Kidney tubule cell (primary cell): ENCODE data around the gene RAB40C.

ENCODE experiments used
- DNase-seq: peaks from one replicate; pipeline ENCODE4 v3.0.0-alpha.2; 2018; ENCODE audit warnings: low spot score

RAB40C gene

DNA sequence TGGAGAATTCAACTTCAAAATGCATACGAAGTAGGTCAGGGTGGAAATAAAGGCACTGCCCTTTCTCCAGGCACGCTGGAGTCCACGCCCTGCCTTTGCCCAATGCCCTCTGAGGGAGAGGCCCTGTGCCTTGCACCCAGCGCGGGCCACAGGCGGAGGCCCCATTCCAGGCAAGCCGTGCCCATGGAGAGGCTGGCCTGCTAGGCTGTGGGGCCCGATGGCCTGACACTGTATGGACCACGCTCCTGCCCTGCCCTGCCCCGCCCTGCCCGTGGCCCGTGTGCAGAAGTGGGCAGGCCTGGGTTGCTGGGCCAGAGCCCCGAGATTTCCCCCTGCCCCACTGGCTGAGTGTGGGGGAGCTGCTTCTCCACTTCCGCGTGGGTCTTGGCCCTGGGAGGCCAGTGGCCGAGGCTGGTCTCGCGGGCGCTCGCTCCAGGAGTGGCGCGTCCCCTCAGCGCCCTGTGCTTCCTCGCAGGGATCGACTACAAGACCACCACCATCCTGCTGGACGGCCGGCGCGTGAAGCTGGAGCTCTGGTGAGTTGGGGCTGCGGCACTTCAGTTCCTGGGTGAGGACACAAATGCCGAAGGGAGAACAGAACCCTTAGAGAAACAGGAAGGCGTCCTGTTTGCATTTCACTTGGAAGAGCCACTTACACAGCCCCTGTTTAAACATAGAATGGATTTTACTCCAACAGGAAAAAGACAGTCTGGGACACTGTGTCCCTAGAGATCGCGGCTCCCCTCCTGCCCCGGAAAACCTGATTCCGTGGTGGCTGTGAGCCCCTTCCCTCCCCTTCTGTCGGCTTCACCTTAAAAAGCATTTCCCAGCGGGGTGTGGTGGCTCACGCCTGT lies 27.1 kb downstream of the RAB40C start:
- DNase-seq, result no peak

DNA sequence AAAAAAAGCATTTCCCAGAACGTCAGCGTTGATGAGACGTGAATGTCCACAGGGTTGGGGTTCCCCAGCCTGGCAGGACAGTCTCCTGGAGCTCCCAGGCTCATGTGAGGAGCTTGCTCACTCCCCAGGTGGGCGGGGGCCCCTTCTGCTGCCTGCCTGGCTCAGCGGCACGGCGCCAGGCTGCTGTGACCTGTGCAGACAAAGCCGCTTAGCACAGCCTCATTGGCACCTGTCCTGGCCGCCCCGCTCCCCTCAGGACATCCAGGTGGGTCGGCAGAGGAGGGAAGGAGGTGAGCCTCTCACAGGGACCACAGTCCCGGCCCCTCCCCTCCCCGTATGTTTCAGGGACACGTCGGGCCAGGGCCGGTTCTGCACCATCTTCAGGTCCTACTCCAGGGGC lies 28.0 kb downstream of the RAB40C start:
- DNase-seq, result no peak

DNA sequence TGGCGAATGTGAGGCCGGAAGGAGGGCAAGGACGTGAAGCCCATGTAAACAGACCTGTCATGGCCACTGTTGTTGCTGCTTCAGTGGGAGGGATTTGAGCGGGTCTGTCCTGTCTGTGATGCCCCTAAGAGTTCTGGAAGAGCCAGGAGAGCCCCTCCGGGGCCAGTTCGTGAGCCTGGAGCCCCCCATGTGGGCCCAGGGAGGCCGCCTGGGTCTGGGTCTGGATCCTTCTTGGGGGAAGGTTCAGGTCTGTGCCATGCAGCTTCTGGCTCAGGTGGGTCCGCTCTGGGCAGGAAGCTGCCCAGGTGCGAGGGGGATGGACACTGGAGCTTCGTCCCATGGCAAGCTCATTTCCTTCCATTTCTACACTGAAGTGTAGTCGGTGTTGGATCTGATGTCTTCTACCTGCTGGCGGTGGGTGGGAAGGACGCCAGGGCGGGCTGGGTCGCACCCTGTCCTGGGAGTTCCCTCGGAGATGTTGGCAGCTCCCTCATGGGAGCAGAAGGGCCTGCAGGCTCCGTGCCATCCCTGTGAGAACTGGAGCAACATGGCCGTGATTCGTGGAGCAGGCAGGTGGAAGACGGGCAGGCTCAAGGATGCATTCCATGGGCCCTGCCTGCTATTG lies 29.7 kb downstream of the RAB40C start:
- no peak for DNase-seq

DNA sequence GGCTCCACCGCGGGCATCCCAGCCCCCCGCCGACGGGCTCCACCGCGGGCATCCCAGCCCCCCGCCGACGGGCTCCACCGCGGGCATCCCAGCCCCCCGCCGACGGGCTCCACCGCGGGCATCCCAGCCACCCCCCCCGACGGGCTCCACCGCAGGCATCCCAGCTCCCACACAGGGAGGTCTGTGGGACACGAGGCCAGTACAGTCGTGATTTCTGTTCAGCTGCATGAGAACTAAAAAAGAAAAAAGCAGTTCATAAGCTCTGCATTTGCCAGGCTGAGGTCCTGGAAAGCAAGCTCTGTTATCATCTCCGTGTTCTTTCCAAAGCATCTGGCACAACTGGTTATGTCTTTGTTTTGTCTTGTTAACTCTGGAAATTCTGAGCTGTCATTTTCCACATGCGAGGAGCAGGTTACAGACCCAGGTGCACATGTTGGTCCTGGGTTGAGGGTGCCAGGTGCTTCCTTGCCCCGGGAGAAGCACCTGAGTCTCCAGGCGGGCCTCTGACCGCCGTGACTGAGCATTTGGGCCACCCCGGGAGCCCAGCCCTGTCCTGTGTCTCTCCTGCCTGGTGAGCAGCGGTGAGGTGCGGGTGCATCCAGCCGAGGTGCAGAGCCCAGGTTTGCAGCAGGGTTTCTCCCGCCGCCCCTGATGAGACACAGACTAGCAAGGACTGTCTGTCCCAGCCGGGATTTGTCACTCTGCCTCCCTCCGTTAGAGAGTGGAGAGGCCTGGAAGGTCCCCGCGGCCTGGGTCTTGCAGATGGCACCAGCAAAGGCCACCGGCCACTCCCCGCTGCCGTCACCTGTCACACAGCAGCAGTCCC lies 31.0 kb downstream of the RAB40C start:
- DNase-seq, result no peak

DNA sequence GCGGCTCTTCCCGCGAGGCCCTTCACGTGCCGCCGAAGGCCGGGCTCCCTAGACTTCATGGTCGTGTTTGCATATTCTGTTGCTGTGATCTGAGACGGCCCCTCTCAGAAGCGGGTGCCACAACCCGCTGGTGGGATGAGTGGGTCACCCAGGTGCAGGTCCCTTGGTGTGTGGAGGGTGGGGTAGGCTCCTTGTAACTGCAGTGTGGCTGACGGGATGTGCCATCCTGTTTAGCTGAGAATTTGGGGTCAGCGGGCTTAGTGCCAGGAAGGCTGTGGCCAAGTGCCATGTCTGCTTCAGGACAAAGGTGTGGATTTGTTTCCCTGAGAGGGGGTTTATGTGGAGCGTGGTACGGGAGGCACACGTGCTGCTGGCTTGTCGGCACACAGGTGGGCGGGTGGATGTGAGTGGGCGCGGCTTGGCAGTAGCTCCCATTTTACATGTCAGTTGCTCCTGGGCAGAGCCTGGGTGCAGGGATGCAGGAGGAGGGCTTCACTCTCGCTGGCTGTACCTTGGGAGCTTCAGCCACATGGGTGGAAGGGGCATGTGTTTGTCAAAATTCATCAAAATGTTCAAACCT lies 31.8 kb downstream of the RAB40C start:
- DNase-seq, result no peak

DNA sequence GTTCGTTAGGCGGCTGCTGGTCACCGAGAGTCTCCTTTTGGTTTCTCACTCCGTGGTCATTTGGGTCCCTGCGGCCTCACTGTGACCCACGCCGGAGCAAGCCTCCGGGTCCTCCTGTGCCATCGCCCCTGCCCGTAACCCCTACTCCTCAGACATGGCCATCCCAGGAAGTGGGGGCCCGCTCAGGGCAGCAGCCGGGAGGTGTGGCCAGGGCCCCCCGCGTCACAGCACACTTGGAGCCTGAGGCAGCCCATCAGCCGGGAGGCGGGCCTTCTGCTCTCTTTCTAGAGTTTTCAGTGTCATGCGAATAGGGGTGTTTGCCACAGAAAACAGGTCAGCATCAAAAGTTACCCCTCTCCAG lies 33.0 kb downstream of the RAB40C start:
- no peak for DNase-seq

DNA sequence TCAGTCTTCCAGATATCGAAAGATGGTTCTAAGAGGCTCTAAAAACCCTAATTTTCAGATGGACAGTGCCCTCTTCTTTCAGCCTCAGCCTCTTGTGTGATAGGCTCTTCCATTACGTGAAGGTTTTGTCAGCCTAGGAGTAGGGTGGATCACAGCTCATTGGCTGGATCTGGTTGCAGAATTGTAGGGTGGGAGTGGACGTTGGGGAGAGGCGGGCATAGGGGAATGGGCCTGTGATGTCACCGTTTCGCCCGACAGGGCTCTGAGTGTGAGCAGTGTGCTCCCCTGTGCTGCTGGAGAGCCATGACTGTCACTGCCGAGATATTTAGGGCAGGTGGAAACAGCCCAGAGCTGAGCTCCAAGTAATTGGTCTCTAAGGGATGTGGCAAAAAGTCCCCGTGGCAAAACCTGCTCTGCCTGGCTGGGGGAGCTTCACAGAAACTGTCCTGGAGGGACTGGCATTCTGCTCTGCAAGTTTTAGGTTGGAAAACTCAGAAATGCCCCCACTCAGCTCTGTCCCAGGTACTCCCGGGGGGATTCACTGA lies 34.7 kb downstream of the RAB40C start:
- no peak for DNase-seq

DNA sequence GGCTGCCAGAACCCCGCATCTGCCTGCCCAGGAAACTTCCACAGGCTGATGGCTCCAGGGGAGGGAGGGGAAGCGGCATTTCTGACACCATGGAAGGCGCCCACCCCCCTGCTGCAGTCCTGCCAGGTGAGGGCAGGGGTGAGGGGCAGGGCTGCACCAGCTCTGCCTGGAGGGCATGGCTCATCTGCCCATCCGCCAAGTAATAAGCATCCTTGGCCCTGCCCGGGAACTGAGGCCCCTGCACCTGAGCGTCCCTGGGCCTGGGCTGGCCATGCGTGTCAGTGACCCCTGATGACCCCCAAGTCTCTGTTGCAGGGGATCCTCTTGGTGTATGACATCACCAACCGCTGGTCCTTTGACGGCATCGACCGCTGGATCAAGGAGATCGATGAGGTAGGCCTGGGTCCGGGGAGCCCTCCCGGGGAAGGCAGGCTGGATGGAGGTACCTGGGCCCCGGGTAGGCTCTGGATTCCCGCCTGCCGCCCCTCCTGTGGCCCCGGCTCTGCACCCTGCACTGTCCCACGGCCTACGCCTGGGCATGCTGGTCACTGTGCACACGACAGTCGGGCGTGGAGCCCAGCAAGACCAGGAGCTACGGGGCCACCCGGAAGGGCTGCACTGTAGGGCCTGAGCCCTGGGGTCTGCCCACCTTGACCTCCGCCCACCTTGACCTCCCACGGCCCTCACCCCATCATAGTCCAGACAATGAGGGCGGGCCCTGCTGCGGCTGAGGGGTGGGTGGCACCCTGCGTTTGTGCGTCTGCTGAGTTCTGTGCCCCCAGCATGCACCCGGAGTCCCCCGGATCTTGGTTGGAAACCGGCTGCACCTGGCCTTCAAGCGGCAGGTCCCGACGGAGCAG lies 35.5 kb downstream of the RAB40C start:
- DNase-seq, result no peak

DNA sequence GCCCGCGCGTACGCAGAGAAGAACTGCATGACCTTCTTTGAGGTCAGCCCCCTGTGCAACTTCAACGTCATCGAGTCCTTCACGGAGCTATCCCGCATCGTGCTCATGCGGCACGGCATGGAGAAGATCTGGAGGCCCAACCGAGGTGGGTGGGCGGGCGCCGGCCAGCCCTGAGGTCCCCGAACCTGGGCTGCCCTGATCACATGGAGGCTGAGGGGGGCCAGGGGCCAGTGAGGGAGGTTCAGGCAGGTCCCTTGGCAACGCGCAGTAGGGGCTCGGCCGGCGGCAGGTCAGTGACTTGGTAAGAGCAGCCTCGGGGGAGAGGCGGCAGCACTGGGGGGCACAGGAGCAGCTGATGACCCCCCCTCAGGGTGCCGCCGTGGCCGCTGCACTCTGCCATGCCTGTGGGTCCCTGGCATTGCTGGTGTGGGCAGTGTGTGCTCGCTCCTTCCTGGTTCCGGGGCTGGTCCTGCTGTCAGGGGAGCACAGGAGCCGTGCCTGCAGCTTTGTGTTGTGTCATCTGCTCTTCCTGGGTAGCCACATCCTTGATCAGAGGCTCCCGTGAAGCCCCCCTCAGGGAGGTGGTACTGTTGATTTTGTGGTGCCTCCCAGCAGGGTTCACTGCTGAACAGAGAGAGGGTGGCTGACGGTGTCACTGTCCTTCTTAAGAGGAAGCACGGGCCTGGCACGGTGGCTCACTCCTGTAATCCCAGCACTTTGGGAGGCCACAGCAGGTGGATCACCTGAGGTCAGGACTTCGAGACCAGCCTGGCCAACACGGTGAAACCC lies 36.3 kb downstream of the RAB40C start:
- no peak for DNase-seq

DNA sequence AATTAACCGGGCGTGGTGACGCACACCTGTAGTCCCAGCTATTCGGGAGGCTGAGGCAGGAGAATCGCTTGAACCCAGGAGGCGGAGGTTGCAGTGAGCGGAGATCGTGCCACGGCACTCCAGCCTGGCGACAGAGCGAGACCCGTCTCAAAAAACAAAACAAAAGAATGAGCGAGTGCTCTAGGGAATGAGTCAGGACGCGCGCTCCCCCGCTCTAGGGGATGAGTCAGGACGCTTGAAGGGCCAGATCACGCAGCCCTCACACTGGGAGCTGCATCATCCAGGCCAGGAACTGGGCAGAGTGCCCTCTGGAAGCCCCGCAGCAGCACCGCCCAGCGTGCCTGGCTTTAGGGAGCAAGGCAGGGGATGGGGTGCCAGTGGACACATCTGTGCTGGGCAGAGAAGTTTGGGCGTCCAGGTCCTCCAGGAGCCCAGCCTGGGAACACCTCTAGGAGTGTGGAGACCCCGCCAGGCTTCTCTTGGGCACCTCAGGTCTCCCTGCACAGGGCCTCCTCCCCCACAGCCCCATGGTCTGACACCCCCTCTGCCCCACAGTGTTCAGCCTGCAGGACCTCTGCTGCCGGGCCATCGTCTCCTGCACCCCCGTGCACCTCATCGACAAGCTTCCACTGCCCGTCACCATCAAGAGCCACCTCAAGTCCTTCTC lies 37.1 kb downstream of the RAB40C start:
- DNase-seq, result peak; percentile 93

DNA sequence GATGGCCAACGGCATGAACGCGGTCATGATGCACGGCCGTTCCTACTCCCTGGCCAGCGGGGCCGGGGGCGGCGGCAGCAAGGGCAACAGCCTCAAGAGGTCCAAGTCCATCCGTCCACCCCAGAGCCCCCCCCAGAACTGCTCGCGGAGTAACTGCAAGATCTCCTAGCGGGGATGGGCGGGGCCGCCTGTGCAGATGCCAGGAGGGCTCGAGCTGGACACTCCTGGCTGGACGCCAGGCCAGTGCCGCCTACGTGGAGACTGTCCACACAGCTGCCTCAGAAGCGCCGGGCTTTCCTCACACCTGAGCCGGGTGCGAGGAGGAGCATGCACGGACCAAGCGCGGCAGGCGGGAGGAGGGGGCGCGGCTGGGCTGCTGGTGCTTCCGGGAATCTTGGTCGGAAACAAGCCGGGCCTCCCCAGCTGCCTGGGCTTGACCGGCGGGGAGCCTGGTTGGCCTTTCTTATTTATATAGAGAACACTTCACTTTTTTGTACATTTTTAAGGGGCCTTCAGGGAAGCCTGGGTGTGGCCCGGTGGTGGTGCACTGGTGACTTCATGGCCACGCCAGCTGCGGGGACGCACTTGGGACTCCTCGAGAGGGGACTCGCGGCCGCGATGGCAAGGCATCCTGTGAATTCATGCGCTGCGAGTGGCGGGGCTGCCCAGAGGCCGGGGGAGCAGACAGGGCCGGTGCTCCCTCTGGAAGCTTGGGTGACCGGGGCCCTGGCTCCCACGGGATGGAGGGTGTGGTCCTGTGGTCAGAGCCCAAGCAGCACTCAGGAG lies 37.8 kb downstream of the RAB40C start:
- peak; percentile 75 for DNase-seq

DNA sequence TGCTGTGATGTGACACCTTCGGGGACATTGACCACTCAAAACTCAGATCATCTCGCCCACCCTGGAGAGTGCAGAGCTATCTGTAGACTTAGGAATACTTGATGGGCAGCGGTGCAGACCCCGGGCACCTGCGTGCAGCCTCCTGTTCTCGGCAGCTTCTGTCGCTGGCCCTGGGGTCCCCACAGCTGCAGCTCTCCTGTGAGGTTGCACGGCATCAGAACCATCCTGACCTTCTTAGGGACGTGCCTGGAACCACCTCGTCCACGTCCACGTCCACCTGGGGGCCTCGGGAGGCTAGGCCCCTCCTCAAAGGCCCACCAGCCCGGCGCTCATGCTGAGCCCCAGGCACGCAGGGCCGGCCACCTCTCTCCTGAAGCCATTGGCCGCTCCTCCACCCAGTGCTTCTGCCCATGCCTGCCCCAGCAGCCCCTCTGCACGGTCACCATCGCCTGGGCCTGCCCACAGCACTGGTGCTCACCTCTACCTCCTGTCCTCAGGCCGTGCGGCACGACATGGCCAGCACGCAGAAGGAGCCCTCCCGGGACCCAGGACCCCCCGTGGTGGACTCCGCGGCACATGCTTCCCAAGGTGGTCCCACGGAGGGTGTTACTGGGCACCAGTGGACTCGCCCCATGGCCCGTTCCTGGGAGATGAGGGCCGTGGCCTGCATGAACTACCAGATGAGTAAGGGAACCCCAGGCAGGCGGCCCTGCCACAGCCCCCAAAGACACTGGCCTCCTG lies 38.6 kb downstream of the RAB40C start:
- DNase-seq, result no peak

DNA sequence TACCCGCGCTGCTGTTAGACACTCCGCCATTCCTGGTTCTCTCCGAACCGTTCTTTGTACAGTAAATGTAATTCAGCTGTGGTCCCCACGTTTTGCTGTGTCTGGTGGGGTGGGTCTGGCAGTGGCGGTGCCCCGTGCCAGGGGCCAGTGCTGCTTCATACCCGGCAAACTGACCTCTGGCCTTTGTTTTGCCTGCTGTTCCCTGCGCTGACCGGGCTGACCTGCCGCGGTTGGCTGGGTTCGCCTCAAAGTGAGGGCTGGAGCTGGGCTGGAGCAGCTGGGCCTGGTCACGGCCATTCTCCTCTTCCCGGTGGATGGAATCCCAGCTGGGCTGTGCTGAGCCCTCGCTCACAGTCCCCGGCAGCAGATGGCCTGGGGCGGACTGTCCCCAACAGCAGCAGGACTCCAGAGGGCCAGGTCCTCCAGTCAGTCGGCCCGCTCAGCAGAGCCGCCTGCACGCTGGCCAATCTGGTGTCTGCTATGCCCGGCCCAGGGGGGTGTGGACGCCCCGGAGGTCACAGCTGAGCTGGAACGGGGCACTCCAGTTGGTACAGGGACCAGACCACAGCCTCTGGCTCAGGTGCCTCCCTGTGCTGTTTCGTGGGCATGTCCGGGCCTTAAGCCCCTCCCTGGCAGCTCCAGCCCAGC lies 39.4 kb downstream of the RAB40C start:
- no peak for DNase-seq

DNA sequence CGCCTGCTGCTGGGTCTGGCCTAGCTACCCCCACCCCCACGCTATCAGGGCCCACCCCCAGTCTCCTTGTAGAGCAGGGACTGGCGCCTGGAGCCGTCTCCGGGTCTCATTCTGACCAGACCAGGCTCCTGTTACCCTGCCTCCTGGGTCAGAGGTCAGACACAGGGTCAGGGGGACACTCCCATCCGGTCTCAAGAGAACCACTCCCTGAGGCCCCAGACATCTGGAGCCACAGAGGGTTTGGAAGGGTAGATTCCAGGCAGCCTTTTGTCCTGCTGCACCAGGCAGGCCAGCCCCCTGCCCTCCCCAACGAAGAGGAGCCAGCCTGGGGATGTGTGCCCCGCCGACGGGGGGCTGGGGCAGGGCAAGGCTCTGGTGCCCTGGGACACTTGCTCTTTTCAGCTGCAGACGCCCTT lies 40.0 kb downstream of the RAB40C start:
- no peak for DNase-seq

DNA sequence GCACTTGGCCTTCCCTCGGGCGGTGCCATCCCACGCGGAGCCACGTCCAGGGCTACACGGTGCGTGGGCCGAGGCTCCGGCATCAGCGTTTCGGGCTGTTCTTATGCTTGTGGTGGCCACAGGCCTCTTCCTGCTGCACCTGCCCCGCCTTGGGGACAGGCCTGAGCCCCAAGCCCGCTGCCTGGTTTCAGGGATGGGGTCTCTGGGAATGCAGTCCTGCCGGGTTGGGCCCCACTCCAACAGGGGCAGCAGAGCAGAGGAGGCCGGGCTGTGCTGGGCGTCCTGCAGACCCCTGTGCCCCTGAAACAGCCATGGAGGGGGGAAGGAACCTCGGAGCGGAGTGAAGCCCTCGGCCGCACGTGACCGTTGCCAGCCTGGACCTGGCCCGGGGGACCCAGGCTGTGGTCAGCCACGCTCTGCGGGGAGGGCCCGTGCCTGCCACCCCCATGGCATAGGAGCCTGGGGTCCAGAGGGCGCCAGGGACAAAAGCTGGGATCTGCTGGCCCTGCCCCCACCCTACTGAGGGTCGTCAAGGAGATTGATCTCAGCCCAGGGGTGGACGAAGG lies 40.5 kb downstream of the RAB40C start:
- DNase-seq, result no peak

DNA sequence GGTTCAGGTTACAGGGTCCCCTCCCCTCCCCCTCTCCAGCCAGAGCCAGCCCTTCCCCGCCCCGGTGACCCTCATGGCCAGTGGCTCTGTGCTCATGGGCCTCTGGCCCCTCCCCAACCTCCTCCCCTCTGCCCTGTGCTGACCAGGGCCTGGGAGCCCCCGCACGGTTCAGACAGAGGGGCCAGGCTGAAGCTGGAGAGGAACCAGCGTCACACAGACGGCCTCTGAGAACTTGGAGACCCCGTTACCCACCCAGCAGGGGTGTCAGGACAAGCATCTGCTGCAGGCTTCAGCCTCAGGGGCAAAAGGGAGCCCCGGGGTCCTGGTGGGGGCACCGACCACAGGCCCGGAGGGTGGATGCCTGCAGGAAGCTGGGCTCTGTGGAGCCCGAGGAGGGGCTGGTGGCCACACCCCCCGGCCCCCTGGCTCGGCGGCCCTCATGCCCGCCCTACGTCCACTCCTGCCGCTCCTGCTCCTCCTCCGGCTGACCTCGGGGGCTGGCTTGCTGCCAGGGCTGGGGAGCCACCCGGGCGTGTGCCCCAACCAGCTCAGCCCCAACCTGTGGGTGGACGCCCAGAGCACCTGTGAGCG lies 41.0 kb downstream of the RAB40C start, which contains the start of gene WFIKKN1:
WFIKKN1 (plus strand) TSS at position 171 of the 591 bp plus-strand sequence; CDS start at position 440, 269 bp downstream.
- peak; percentile 41 for DNase-seq

DNA sequence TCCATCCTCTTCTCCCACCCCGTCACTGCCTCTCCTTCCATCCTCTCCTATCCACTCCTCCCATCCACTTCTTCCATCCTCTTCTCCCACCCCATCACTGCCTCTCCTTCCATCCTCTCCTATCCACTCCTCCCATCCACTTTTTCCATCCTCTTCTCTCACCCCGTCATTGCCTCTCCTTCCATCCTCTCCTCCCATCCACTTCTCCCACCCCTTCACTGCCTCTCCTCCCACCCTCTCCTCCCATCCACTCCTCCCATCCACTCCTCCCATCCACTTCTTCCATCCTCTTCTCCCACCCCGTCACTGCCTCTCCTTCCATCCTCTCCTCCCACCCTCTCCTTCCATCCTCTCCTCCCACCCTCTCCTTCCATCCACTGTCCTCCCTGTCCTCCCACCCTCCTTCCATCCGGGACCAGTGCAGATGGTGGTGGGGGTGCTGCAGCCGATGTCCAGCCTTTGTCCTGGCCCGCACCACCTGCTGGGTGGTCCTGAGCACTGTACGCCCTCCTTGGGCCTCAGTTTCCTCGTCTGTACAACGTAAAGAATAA lies 42.0 kb downstream of the RAB40C start:
- no peak for DNase-seq
